CD4-positive, alpha-beta T cell treated with Interleukin-21 for 1 hour (primary cell): Measurements from ENCODE around the gene SNAP91.
"Not testable (repeated sequence)": the region's sequence is repeated elsewhere in the genome, so short reads cannot be mapped to it uniquely, and the experiment has no call there.

ENCODE experiments used
- DNase-seq: peaks from one replicate; pipeline ENCODE4 v3.0.0-alpha.2; 2020

The SNAP91 gene

DNA sequence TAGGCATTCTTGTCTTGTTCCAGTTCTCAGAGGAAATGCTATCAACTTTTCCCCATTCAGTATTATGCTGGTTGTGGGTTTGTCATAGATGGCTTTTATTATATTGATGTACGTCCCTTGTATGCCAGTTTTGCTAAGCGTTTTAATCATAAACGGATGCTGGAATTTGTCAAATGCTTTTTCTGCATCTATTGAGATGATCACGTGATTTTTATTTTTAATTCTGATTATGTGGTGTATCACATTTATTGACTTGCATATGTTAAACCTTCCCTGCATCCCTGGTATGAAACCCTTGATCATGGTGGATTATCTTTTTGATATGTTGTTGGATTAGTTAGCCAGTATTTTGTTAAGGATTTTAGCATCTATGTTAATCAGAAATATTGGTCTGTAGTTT is 79.0 kb downstream of the SNAP91 start:
- DNase-seq: not testable (repeated sequence)

DNA sequence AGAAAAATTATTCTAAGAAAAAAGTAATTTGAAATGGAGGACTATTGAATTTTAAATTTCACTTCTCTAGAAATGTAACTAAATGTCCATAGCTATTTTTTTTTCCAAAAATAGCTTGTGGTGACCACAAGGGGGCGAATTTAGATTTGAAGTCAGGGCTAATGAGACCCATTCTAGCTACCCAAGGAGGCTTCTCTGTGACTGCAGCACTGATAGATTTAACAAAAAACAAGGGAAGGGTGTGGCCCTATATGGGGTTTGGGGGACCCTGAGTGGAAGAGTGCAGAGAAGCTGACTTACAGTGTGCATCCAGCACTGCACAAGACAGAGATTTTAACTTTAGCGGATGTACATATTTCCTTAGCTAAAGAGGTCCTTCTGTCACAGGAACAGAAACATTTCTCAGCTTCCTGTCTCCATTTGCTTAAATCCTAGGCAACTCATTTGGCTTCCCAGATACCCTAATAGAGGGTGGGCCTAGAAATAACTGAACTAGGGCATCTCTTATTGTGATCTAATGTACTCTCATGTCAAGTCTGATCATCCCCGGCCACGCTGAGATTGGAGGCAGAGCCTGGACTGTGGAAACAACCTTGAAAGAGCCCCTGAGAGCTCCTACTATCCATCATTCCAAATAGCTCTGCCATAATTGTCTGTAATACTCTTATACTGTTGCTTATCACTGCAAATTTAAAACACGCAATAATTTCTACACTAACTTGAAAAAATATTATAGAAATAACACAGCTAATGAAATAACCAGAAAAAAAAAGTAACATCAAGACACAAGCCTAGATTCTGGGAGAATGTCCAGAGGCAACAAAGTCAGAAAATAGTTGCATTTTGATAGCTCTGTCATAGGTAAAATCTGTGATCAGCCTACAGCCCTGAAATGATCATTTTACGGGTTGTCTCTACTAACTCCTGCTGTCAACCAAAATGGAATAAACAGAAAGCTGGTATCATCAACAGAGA is 93.6 kb downstream of the SNAP91 start:
- DNase-seq: no peak

DNA sequence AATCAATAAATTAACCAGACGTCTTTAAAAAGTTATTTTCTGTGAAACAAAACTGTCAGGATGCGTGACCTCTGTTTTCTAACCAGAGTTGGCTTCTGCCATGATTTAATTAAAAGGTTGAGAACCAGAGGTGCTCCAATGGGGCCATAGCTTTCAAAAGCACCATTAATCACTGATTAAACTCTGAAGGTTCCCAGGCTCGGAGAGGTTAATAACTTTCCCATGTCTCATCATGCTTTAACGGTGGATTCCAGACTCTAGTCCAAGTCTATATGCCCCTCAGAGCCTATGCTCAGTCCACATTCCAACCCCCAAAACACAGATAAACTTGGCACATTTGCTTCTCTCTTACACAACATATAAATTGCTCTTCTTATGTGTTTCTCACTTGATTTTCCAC is 95.5 kb downstream of the SNAP91 start:
- no peak for DNase-seq

DNA sequence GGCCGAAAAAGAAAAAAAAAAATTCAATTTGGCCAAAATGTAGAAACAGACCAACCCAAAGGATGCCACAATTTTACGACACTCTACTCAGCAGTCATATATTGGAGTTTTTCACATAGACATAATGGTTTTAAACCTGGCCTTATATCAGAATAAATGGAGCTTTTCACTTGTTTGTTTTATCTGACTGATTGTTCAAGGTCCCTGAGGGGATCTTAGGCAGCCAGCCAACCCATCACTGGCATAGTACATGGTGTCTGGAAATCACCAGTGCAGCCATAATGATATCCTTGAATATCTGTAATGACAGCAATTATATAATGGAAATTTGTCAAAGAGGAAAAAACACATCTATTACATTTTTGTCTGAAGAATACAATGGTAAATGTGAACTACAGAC is 99.7 kb downstream of the SNAP91 start:
- DNase-seq: no peak

DNA sequence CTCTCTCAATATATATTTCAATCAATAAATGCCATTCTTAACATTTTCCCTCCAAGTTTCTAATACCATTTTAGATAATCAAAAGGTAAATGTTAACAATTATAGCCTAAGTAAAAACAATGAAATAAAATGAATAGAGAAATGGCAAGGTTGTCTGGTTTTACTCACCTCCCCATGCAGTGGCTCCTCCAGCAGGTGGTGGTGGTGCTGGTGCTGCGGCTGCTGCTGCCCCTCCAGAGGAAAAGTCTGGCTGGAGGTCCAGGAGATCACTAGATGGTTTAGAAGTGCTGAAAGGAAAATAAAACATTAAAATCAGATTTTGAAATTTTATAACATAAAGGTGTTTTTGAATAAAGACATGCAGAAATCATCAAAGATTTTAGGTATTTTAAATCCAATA is 103.4 kb downstream of the SNAP91 start:
- DNase-seq: no peak

DNA sequence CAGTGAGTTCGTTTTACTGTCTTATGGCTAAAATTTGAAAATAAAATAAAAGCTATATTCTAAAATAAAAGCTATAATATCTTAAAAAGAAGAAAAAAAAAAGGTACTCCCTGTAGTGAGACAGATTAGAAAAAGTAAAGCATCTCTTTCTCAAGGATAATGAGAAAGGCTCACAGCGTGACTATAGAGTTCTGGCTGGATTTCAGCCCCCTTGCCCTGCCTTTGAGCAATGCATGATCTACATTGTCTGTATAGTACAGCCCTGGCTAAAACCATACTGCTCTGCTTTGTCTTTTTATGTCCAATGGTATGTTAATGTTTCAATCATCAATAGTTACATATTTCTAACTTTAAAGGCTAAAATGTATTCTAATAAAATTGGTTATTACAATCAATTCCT is 105.3 kb downstream of the SNAP91 start:
- no peak for DNase-seq

DNA sequence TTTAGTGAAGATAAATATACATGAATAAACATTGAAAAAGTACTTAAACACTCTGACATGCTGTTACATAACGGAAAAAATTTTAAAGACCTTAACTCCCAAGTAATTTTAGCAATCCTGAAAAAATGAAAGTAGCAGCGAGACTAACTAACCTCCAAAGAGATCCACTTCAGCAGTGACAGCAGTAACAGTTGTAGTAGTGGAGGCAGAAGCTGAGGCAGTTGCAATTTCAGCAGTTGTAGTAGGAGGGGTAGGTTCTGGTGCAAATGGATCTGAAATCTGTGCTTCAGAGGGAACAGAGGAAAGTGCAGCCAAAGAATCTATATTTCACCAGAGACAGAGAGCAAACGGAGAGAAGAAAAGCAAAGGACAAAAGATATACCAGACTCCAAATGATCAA is 107.8 kb downstream of the SNAP91 start:
- no peak for DNase-seq

DNA sequence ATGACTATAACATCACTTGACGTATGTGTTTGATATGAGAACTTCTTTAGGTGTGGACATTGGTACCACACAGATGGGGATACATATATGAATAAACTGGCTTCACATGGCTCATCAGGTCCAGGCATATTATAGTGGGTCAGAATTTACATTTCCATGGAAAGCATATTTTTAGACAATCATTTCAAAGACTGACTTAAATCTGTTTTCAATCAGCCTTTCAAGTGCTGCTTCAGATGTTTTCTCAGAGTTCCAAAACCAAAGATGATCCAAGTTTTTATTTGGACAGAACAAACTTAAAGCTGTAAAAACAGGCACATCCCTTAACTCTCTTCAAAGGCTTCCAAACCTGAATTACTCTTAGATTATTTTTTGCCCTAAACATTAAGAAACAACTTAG is 108.4 kb downstream of the SNAP91 start:
- no peak for DNase-seq

DNA sequence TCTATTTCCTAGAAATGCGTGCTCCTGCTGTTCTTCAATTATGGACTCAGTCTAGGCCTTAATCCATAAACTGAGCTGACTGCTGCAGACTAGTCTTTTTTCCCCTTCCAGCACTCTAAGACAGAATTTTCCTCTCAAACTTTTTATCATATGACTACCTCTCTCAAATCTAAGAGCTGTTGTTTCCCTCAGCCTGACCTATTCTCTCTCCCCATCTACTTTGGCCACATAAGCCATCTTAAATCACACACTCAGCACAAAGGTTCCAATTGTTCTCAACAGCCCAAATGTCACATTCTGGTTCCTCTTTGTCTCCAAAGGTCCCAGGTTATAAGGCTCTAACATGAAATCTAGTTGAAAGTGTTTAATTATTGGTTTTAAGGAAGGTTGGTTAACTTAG is 111.4 kb downstream of the SNAP91 start:
- DNase-seq: no peak

DNA sequence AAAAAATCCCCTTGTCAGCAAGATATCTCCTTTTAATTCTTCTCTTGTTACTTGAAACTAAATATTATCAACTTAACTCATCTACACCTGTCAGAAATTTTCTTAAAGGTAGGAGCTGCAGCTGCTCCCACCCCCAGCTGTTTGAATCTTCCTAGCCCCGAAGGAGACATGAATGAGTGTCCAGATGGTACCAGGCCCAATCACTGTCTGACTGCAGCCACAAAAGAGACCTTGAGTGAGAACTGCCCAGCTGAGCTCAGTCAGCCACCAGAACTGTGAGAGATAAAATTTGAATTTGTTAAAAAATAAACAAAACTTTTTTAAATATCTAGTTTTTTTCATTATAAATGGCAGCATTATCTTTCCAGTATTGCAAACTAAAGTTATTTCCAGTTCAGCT is 111.8 kb downstream of the SNAP91 start:
- DNase-seq: no peak

DNA sequence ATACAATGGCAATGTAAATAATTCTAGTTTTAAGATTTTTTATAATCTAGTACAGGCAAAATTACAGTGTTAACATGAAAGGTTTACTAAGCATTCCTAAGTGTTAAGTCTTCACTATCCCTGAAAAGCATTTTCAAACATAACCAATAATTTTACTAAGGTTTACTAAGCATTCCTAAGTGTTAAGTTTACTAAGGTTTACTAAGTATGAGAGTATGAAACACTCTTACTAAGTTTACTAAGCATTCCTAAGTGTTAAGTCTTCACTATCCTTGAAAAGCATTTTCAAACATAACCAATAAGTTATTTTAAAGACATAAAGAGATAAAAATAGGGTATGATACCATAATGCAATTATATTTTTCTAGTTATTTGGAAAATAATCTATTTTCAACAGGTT is 114.0 kb downstream of the SNAP91 start:
- no peak for DNase-seq

DNA sequence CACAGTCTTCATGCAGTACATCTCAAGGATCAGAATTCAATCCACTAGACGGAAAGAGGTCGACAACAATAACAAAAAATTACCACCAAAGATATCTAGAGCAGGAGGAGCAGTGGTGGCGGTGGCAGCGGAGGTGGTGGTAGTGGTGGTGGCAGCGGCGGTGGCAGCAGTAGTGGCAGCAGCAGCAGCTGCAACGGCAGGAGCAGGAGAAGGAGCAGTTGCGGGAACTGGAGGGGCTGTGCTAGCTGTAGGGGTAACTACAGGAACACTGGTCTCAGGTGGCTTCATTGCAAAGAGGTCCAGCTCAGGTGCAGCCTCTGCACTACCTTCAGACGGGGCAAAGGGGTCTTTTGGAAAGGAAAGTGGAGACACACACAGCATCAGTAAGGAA is 115.5 kb downstream of the SNAP91 start:
- no peak for DNase-seq

DNA sequence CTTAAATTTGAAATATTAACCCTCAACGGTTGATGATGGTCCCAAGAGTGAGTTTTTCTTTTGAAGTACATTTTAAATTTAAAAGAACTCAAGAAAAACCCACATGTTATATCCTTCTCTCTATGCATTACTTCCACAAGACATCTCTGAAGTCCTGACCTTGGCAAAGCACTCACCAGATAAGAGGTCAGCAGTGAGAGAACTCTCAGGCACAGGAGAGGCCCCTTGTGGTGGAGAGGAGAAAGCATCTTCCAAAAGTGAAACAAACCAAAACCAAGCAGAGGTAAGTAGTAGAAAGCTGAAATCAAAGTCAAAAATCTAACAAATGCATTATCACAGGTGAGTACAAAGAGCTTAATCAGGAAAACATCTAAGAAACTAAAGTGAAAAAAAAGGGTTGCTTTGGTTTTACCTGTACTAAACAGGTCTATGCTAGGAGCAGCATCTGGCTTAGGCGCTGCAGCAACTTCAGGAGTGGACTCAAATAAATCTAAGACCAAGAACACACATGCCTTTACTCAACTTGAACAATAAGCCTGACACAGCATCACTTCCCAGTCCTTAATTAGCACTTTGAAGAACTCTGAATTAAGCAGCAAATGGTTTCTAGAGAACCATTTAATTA is 116.0 kb downstream of the SNAP91 start:
- no peak for DNase-seq

DNA sequence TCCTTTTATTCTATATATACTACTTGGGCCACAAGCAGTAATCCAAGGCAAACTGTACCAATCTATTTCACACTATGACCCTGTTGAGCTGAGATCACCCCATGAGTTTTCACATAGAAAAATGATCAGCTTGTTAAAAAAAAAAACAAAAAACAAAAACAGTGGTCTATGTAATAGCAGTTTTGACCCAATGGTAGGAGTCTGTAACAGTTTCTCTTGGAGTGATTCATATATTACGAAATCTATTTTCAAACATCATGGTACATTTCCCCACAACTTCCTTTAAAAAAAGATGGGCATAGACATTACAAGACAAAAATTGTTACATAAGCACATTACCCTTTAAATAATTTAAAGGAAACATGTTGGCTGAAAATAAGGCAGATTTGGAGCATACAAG is 118.5 kb downstream of the SNAP91 start:
- no peak for DNase-seq

DNA sequence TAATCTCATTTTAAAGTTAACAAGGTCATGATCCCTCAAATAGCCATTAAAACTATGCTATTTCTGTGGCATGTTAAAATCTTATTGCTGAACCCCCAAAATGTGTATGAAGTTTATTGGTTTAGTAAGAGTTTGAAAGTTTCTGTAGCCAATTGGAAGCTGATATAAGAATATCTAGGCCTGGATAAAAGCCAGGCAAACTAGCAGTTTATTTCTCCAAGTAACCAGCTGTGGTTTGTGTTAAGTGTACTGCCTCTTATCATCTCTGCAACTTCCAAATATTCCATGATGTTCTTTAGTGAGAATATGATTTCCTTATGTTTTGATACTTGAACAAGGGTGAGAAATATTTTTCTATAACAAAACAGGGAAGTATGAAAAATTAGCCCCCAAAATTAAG is 119.8 kb downstream of the SNAP91 start:
- no peak for DNase-seq

DNA sequence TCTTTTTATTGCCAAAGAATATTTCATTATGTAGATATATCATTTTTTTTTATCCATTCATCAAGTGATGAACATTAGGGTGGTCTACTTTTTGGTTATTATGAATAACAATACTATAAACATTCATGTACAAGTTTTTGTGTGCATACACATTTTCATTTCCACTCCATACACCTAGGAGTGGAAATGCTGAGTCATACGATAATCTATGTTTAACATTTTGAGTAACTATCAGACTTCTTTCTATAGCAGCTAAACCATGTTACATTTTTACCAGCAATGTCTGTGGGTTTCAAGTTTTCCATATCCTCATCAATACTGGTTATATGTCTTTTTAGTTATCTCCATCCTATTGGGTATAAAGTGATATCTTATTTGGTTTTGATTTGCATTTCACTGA is 130.8 kb downstream of the SNAP91 start:
- DNase-seq: no peak

DNA sequence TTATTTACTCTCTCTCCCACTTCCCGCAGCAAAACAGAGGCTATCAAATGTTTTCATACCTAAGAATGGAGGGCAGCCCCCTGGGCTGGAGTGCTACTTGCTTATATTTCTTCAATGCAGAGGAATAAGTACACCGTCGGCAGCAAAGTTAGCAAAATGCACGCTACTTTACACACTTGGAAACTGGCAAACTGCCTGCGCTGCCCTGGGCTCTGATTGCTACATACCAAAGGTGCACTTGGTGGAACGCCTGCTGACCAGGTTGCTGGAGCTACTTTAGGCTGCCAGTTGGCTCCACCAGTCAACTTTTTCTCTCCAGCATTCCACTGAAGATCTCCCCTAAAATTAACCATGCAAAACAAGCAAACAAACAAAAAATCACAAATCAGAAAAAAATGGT is 134.1 kb downstream of the SNAP91 start:
- DNase-seq: no peak

DNA sequence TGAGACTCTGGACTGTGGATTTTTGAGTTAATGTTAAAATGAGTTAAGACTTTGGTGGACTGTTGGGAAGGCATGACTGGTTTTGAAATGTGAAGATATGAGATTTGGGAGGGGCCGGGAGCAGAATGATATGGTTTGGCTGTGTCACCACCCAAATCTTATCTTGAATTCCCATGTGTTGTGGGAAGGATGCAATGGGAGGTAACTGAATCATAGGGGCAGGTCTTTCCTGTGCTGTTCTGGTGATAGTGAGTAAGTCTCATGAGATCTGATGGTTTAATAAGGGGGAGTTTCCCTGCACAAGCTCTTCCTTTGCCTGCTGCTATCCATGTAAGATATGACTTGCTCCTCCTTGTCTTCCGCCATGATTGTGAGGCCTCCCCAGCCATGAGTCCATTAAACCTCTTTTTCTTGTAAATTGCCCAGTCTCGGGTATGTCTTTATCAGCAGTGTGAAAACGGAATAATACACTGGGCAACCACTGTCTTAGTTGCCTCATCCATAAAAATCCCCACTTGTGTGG is 137.2 kb downstream of the SNAP91 start:
- not testable (repeated sequence) for DNase-seq

DNA sequence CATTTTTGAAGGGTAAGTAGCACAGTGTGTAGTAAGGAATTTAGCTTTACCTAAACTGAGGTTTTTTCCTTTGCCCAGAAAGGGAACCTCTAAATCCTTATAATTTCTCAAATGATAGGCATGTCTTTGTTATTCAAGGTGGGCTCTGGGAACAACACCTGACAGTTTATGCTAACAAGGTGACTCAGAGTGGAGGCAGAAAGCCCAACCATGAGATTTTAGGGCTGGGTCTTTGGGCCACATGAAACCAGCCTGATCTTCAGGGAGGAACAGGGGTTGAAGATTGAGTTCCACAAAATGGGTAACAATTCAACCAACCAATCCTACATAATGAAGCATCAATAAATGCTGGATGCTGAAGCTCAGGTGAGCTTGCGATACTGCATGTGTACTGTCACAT is 149.9 kb downstream of the SNAP91 start:
- no peak for DNase-seq

DNA sequence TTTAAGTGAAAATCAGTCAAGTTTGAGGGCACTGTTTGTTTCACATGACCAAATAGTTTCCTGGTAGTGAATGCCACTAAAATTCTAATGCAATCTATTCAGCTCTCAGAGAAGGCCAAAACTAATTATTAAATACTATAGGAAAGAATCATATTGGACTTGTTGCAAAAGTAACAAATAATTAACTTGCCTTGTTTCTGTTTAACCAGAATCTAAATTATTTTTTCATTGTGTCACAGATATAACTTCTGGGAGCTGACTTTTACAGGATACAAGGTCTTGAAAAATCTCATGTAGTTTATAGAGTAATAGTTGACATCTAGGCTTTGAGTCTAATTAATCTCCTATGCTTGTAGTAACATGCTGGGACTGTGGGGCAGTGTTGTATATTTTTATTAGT is 152.0 kb downstream of the SNAP91 start:
- no peak for DNase-seq

DNA sequence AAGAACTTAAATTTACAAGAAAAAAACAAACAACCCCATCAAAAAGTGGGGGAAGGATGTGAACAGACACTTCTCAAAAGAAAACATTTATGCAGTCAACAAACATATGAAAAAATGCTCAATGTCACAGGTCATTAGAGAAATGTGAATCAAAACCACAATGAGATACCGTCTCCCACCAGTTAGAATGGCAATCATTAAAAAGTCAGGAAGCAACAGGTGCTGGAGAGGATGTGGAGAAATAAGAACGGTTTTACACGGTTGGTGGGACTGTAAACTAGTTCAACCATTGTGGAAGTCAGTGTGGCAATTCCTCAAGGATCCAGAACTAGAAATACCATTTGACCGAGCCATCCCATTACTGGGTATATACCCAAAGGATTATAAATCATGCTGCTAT is 157.2 kb downstream of the SNAP91 start:
- DNase-seq: not testable (repeated sequence)

DNA sequence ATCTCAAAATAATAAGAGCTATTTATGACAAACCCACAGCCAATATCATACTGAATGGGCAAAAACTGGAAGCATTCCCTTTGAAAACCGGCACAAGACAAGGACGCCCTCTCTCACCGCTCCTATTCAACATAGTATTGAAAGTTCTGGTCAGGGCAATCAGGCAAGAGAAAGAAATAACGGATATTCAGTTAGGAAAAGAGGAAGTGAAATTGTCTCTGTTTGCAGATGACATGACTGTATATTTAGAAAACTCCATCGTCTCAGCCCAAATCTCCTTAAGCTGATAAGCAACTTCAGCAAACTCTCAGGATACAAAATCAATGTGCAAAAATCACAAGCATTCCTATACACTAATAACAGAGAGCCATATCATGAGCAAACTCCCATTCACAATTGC is 158.4 kb downstream of the SNAP91 start:
- not testable (repeated sequence) for DNase-seq

DNA sequence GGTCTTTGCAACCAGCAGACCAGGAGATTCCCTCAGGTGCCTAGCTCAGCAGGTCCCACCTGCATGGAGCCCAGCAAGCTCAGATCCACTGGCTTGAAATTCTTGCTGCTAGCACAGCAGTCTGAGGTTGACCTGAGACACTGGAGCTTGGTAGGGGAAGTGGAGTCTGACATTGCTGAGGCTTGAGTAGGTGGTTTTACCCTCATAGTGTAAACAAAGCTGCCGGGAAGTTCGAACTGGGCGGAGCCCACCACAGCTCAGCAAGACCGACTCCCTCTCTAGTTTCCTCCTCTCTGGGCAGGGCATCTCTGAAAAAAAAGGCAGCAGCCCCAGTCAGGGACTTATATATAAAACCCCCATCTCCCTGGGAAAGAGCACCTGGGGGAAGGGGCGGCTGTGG is 162.3 kb downstream of the SNAP91 start:
- peak; percentile 22 for DNase-seq

DNA sequence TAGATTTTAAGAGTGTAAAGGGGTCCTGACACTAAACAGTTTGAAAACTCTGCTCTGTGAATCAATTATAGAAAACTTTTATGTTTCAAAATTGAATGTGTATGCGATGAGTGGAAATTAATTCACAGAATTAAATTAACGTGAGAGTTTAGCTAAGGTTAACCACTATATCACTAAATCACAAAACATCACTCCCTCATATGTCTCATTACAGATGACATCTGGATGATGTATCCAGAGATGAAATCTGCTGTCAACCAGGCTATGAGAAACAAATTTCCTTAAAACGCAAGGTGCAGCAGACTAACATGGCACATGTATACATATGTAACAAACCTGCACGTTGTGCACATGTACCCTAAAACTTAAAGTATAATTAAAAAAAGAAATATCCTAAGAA is 169.2 kb downstream of the SNAP91 start:
- DNase-seq: no peak
